ENCODE data around the gene MET.
A peak's percentile ranks its signal among the peaks of the same experiment; 100 is the strongest.

The MET gene

GRCh38 chr7:116786791-116787443 is 114.9 kb downstream of the MET start:
- no peak for DNase-seq

DNA sequence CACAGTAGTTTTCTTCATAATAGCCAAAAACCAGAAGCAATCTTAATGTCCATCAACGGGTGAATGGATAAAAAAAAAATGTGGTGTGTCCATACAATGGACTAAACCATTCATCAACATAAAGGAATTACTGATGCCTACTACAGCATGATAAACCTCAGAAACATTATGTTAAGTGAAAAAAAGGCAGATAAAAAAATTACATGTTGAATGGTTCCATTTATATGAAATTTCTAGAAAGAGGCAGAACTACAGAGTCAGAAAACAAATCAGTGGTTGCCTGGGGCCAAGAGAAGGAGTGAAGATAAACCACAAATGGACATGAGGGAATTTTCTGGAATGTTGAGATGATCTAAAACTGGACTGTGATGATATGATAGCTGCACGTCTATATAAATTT is 115.9 kb downstream of the MET start:
- DNase-seq = no peak

GRCh38 chr7:116788572-116789197 is 116.7 kb downstream of the MET start:
- no peak for DNase-seq

GRCh38 chr7:116790025-116790424 is 118.0 kb downstream of the MET start:
- DNase-seq = no peak

DNA sequence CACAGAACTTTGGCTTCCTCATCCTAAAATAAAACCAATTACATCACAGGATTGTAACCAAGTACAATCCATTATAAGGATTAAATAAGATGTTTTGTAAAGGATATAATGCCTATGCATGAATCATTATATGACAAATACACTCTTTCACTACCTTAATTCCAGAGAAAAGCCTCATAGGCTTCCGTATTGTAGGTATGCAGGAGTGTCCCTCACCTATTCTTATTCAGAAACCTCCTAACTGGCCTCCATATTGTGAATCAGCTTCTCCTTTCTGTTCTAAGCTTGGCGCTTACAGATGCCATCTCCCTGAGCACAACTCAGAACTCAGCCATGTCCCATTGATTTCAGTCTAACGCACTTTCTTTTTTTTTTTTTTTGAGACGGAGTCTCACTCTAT is 120.8 kb downstream of the MET start:
- no peak for DNase-seq

GRCh38 chr7:116793795-116794340 is 121.9 kb downstream of the MET start:
- no peak for DNase-seq

DNA sequence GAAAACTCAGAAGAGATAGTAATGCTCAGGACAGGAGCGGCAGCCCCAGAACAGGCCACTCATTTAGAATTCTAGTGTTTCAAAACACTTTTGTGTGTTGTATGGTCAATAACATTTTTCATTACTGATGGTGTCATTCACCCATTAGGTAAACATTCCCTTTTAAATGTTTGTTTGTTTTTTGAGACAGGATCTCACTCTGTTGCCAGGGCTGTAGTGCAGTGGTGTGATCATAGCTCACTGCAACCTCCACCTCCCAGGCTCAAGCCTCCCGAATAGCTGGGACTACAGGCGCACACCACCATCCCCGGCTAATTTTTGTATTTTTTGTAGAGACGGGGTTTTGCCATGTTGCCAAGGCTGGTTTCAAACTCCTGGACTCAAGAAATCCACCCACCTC is 124.5 kb downstream of the MET start:
- no peak for DNase-seq

- DNase-seq = no peak
Measured at GRCh38 chr7:116797612-116798011, 125.6 kb downstream of the MET start.

GRCh38 chr7:116798232-116798631 is 126.2 kb downstream of the MET start:
- no peak for DNase-seq

- no peak for DNase-seq
Measured at GRCh38 chr7:116799916-116800315, 127.9 kb downstream of the MET start.

DNA sequence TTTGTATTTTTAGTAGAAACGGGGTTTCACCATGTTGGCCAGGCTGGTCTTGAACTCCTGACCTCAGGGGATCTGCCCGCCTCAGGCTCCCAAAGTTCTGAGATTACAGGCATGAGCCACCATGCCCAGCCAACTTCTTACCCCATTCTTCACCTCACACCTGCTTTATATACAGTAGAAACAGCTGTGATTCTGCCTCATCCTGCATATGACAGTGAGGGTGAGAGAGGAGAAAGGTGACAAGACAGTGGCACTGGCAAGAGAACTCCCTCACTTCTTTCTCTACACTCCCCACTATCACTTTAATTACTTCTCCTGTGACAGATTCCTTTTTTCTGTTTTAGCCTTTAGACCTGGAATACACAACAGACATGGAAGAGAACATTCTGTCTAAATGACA is 128.6 kb downstream of the MET start:
- no peak for DNase-seq

GRCh38 chr7:116801092-116801710 is 129.2 kb downstream of the MET start:
- DNase-seq = no peak

DNA sequence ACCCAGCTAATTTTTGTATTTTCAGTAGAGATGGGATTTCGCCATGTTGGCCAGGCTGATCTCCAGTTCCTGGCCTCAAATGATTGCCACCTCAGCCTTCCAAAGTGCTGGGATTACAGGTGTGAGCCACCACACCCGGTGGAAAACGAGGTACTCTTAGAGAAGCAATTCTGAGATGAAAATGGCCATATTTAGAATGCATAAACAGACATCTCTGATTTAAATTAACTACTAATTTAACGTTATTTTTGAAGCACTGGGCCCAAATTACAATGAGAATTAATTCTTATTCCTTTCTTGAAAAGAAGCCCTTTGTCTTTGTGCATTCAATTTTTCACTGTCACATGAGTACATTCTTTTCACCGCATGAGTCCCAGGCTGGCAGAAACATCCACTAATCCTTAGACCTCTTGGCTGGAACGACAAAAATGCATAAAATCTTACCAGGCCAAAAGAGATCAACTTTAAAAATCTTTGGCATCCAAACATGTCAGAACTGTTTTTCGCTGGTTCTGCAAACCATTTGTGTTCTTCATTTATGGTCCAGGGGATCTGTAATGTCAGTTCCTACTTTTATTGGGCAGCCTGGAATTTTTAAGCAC is 130.2 kb downstream of the MET start:
- no peak for DNase-seq

DNA sequence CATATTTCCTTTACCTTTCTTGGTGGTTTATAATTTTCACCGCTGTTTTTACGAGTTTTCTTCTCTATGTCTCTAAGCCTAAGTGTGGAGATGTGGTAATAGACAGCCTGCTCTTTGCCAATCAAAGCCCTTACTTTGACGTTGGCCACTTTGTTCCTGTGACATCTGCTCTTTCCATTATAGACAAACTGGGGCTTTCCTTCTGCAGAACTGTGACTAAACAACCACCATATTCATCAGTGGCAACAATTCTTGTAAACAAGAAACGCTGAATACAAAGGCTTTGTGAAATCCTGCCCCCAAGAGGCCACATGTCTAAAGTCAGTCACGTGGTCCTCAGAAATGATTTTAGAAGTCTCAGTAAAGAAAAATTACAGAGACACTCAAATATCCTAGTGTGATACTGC is 130.8 kb downstream of the MET start:
- DNase-seq = no peak

DNA sequence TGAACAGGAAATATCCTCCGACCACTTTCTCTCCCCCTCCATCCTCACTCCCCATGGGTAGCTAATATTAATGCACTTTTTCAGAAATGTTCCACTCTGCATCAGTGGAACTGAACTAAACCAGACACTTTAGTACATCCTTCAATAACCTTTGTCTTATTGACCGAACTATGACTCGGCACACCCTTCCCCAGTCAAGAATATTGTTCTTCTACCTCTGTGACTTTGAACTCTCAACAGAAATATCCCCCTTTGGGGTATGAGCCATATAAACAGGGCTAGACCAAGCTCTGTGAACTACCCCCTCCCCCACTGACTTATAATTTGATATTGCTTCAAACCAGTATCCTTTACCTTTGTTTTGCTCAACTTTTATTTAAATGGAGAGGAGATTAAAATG is 132.5 kb downstream of the MET start:
- DNase-seq = no peak

DNA sequence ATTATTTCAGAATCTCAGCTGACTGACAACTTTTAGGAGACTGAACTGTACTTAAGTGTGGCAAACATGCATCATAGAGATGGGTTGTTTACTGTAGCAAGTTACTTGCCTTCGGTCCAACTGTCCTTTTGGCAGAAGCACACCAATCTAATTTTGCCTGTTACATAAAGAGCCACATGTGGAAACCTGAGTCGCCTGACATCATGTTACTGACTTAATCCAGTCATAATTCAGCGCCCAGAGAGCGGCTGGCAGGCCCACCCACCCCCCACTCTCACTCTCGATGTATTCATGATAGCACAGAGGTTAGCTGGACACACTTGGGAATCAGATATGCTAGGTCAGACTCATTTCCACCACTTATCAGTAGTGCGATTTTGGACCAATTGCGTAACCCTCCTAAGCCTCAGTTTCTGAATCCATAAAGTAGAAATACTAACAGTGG is 133.1 kb downstream of the MET start:
- DNase-seq = peak; percentile 73

- DNase-seq = no peak
Measured at GRCh38 chr7:116806046-116806944, 134.3 kb downstream of the MET start.

DNA sequence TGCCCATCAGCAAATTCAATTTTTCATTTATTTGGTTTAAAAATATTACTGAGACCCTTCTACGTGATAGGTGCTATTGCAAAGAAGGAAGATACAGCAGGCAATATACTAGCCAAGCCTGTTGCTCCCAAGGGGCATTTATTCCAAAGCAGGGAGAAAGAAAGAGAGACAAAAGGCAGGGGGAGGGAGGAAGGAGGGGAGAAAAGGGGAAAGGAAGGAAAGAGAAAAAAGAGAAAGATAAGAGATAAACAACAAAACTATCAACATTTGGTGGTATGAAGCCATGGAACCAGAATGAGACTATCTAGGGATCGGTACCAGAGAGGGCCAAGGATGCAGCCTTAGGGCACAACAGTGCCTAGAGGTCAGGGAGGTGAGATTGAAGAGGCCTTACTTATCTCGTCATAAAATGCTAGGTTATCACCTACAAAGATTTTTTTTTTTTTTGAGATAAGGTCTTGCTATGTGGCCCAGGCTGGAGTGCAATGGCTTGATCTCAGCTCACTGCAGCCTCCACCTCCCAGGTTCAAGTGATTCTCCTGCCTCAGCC is 135.1 kb downstream of the MET start:
- DNase-seq = no peak

GRCh38 chr7:116809636-116810266 is 137.8 kb downstream of the MET start:
- no peak for DNase-seq

DNA sequence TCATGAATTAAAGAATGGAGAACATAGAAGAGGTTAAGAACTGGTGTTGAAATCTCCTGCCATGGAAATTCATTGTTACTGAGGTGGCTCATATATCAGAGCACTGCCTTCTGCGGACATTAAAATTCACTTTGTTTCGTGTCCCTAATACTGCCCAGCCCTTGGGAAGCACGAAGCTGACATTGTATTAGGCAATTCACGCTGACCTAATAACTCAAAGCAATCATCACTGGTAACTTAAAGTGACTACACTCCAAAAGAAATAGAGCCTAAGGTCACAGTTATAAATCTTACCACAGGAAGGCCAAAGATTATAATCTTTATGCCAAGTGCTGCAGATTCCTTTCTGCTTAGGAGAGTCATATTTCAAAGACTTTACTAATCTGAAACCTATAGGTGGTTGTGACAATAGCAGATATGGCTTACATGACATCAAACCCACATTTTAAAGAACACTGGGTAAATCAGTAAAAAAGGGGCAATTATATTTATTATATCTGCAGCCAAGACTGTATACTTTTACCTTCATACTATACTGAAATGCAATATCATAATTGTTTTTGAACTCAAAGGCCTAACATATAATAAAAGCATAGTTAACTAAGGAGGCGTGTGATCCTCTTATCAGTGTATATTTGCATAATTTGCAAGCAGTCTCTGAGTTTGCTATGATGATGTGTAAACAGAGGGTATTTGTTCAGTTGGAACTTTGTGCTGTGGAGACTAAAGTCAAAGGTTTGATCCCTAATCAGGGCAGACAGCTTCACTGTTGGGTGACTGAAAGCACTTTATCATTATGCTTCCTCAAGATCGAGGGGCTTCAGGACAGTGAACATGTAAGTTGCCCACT is 138.5 kb downstream of the MET start:
- no peak for DNase-seq

DNA sequence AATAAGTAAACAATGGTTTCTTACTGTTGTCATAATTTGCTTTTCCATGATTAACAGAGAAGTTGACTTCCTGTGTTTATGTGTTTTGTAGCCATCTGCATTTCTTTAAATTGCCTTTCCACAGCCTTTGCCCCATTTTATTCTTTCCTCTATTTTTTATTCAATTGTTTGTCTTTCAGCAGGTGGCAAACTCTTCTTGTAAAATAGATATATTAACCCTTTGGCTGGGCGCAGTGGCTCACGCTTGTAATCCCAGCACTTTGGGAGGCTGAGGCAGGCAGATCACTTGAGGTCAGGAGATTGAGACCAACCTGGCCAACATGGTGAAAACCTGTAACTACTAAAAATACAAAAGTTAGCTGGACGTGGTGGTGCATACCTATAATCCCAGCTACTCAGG is 139.8 kb downstream of the MET start:
- no peak for DNase-seq

Measured in left hindlimb (tissue), 1 donor.